Peyer's patch (tissue), 4 donors: ENCODE measurements around the gene BICD1.

ENCODE experiments used
- POLR2A ChIP-seq, 2 donors: fragments of 450-650 bp; IDR thresholded peaks; one replicate each; pipeline ENCODE4 v1.5.1; 2017; ENCODE audit warnings: antibody characterized with exemption in 2 of 2, mild to moderate bottlenecking in 2 of 2, moderate library complexity in 2 of 2
- TF ChIP-seq, protein P1 (sequence below), 6 experiments: fragments of 450-650 bp in 4 of 6; fragments of 200-600 bp in 2 of 6; sonication (generic) in 1 of 6; IDR thresholded peaks; one replicate each; pipeline ENCODE4 v1.5.1; 2017 to 2019; ENCODE audit warnings: antibody characterized with exemption in 6 of 6, mild to moderate bottlenecking in 3 of 6, moderate library complexity in 1 of 6

- TF ChIP-seq POLR2A (IDR thresholded peaks at IDR 0.05): no peak
- TF ChIP-seq, protein P1, sequence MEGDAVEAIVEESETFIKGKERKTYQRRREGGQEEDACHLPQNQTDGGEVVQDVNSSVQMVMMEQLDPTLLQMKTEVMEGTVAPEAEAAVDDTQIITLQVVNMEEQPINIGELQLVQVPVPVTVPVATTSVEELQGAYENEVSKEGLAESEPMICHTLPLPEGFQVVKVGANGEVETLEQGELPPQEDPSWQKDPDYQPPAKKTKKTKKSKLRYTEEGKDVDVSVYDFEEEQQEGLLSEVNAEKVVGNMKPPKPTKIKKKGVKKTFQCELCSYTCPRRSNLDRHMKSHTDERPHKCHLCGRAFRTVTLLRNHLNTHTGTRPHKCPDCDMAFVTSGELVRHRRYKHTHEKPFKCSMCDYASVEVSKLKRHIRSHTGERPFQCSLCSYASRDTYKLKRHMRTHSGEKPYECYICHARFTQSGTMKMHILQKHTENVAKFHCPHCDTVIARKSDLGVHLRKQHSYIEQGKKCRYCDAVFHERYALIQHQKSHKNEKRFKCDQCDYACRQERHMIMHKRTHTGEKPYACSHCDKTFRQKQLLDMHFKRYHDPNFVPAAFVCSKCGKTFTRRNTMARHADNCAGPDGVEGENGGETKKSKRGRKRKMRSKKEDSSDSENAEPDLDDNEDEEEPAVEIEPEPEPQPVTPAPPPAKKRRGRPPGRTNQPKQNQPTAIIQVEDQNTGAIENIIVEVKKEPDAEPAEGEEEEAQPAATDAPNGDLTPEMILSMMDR (IDR thresholded peaks at IDR 0.05): no peak
These were observed 154.0 kb downstream of the BICD1 start for GRCh38 chr12:32260696-32261095.
